ENCODE data around the gene EPS8.

The EPS8 gene

GRCh38 chr12:15575671-15576541, 213.3 kb downstream of the EPS8 start:
- H3K4me3 ChIP-seq (ENCODE audit: low read length) = no peak overlapping the region
- TF ChIP-seq ZNF274 (IDR thresholded peaks at IDR 0.05; ENCODE audit: low read depth, low read length) = no peak

GRCh38 chr12:15574353-15574752, 214.8 kb downstream of the EPS8 start:
- TF ChIP-seq ZNF274 (IDR thresholded peaks at IDR 0.05; ENCODE audit: low read depth, low read length) = no peak
- no peak overlapping the region for H3K4me3 ChIP-seq (ENCODE audit: low read length)

Data from GM08714 (cell line).